HG03139 (cell line): ENCODE measurements around the gene ALOX5AP.
"Not testable (repeated sequence)": the region's sequence is repeated elsewhere in the genome, so short reads cannot be mapped to it uniquely, and the experiment has no call there.

ENCODE experiments used
- ATAC-seq: cut with Tn5 transposase; IDR thresholded peaks from one replicate; pipeline ENCODE4 v1.9.1; 2021; ENCODE audit not compliant: unreplicated experiment

The ALOX5AP gene

DNA sequence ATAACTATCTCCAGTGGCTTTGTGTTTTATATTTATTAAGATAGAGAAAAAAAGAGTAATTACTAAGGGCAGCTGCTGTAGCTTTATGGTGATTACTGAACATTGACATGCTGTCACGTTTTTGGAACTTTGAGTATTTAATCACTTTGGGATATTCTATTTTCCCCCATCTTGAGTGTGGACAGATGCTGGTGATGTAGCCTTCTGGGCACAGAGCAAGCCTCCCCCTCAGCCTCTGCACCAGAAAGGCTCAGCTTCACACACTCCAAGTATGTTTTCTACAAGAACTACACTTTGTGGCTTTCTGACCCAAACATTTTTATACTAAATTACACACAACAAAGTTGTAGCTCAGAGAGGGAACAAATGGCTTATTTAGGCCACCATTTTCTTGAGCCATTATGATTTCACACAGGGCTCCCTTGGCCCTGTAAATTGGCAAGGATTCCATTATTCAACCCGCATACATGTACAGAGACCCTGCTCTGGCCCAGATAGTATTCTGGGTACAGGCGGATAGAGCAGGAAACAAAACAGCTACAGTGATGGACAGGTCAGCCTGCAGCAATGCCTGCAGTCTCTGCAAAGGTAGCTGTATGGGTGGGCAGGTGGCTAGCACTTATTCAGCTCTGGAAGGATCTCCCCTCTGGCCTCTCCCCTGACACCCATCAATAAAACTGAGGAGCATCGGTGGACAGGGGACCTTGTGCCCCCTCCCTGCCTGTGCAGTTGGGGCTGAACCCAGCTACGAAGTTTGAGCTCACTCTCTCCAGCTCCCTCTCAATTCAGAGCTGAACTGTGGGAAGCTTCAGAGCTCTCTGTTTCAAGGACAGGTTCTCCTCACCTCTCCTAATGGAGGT, 1.3 kb downstream of the ALOX5AP start:
- no peak for ATAC-seq

DNA sequence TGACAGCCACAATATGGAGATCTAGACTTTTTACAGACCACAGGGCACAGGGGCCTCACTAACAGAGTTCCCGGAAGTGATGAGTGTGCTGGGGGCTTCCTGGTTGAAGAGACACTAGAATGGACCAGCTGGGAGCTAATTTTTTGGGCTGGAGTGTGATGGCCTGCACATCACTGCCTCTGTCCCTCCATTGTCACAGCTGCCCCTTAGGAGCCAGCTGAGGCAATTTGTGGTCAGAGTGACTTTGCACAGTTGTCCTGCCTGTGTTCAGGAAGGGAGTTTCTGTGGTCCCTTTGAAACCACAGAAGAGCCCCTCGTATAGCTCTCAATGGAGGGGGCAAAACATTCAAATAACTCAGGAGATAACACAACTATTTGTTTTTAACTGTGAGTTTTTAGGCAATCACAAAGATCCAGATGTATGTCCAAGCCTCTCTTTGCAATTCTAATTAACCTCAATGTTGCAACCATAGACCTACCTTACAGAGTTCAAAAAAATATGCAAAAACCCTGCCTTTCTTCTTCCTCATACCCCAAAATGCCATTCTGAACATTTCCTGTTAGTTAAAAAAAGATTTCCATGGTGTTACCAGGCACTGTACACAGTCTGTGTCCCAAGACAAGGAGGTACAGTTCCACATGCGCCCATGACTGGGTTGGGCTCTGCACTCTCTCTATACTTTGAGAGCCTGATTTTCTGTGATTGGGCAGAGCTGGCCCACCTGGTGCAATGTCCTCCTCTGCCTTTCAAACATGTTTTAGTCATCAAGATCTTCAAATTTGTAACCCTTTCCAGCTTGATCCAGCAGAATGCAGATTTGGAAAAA, 2.4 kb downstream of the ALOX5AP start:
- ATAC-seq = no peak

DNA sequence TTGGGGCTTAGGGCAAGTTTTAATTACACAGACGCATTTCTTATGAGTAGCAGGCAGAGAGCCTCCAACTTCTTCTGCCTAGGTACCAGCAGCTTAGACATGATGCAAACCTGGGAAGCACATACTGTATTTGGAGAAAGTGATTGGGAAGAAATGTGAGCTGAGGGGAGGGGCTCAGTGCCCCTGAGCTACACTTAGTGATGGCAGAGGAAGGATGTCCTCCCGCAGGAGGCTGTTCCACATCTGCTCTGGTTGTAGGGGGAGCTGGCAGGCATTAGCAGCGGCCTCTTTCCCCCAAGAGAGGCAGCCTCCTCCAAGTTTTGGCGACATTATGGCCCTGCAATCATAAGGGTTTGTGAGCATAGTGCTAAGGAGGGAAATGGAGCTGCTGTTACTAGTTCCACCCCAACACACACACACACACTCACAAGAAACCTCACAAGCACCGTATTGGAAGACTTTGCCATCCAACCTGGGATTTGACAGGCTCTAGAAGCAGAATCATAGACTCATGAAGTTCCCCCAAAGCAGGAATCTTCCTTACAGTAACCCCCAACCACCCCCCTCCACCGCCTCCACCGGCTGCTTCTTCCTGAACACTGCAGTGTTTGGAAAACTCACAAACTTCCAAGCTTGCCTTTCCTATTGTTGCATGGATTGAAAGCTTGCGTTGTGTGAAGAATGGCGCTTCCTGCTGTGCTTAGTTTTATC, 3.3 kb downstream of the ALOX5AP start:
- no peak for ATAC-seq

DNA sequence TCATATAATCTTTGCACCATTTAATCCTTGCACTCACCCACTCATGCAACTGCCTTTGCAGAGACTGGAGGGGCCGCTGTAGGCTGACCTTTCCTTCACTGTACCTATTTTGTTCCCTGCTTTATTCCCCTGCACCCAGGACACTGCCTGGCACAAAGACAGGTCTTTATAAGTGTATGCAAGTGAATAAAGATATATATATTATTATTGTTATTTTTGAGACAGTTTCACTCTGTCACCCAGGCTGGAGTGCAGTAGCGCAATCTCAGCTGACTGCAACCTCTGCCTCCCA, 3.8 kb downstream of the ALOX5AP start:
- no peak for ATAC-seq

DNA sequence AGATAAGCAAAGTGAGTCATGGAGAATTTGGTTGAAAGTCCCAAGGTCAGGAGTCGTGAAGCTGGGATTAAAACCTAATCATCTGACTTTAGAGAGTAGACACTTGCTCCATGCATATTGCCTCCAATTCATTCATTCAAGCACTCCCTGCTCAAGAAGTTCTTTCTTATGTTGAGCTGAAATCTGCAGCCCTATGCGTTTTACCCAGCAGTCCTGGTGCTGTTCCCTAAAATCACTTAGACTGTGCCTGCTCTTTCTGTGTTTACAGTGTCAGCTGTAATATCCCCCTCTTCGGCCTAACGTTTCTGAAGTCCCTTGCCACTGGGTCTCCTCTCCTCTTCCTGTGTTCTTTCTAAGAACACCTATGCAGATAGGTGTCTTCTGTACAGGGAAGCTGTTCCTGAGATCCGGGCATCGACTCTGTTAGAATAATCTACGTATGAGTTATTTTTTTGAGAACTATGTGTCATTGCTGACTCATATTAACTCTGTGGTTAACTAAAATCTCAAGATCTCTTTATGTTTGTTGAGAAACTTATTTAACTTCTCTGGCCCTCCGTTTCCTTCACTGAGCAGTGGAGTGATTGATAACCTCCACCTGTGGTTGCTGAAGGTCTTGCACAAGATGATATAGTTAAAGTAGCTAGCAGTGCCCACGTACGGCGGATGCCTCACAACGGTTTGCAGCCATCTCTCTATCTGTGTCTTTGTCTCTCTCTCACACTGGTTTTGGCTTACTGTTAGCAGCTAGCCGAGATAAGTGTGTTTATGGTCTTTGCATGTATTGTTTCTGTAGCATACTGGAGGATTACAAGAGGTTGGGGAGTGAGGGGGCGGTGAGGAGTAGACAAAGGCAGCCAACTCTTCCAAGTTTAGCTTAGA, 4.7 kb downstream of the ALOX5AP start:
- ATAC-seq = peak; percentile 33

DNA sequence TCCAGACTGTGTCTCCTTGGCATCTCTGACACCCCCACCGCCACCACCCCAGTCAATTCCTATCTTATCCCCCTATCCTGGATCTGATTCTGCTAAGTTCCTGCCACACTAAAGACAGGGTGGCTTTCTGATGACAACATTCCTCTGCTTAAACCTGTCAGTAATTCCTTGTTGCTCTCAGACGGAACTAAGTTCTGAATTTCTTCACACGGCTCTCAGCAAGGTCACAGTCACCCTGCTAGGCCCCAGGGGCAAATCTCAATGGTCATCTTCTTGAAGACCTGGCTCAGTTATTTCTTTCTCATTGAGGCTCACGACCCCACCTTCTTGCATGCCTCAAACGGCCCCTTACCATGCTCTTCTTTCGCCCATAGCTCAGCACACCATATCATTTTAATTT, 7.6 kb downstream of the ALOX5AP start:
- ATAC-seq = no peak

DNA sequence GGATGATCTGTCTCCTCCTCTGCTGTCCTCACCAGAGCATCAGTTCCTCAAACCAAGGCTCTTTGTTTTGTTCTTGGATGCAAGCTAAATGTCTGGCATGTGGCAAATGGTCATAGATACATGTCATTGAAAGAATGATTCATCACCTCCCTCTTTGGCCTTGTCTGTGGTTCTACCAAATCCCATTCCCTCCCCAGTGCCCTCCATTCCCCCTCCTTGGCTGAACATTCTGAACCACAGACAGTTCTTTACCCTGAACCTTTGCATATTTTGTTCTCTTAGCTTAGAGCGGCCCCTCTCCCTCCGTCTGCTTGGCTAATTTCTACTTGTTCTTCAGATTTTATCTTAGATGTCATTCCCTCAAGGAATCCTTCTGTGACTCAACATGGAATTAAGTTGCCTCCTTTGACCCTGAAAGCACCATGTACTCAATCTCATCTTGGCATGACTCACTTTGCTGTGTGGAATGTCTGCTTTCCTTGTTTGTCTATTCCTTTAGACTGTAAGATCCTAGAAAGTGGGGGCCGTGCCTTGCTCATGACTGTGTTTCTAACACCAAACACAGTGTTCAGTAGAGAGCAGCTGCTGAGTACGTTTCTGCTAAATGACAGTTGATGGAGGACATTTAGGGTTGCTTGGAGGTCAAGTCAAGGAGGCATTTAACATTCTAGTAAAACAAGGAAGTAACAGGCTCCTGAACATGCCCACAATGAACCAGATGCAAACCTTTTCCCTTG, 8.1 kb downstream of the ALOX5AP start:
- ATAC-seq = no peak

DNA sequence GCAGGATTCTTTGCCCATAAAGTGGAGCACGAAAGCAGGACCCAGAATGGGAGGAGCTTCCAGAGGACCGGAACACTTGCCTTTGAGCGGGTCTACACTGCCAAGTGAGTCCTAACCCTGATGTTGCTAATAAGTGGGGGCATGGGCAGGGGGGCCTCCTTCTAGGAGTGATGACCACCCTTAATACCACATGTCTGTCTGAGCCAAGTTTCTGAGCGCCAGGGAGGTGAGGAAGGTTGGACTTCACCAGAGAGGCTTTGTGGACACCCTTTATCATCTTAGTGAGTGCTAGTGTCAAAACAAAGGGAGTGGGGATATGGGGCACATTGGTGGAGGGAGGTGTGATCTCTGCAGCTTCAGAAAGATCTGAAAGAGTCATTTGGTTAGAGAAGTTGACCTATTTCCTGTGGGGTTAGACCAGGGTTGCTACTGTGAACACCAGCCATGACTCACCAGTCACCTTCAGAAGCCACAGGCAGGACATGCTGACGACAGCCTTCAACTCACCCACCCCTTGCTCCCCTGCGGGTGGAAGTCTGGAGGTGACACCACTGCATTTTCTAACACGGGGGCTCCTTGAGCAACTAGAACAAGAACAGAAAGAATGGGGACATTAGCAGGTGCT, 8.8 kb downstream of the ALOX5AP start:
- peak; percentile 93 for ATAC-seq

DNA sequence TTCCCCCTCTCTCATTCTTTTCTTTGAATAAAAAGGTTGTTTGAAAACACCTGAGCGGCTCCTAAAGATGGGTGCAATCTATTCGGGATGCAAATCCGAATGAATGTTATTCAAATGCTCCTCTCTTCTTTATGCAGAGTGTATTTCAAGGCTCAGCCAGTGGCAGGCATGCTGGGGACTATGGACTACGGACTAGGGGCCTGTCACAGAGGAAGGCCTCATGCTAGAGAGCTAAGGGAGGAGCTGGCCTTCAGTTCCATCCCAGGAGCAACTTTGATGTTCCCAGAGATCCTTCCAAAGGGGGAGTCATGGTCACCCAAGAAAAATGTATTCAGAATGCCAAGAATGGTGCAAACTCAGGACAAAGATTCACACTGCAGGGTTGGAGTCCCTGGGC, 9.3 kb downstream of the ALOX5AP start:
- no peak for ATAC-seq

DNA sequence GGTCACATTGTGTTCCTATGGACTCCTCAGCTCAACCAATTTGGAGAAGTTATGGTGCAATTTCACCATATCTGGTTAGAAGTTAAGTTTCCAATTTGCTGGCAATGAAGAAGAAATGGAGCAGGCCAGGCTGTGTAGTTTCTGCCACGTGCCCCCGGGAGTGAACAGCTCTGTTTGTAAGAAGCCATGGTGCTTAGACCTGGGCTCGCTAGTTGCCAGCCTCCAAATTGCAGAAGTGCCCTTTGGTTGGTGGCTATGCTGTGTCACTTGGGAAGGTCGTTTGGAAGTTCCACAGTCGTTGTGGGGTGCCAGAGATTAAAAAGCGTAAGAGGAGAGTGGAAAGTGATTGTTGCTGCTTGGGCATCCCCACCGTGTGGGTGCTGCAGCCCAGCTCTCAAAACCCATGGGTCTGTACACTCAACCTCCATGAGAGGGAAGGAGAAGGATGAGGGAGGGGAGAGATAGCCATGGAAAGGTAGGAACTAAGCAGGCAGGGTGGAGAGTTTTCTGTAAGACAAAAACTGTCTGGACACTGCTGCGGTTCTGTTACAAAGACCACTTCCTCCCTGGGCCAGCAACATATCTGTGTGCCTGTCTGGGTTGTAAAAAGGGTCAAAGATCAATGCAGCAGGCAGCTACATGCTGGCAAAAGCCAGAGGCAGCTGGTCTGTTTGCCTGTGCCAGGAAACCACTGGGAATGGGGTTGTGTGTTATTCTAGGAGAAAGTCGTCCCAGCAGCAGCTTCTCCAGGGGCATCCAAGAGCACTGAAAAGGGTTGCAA, 10.8 kb downstream of the ALOX5AP start:
- ATAC-seq = no peak

DNA sequence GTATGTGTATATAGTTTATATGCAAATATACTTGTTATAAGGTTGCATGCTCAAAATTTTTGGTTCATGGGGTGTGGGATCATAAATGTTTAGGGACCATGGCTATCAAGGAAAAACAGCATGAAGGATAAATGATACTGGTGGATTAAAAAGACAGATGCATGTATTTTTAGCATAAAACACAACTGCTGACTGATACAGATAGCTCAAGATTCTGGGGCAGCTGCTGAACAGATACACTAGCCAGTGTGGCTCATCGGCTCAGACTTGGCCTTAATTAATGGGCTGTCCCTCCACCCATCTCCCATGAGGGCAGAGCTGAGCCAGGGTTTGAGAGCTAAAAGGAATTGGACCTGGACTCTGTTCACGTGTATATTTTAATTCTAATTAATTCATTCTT, 11.4 kb downstream of the ALOX5AP start:
- no peak for ATAC-seq

DNA sequence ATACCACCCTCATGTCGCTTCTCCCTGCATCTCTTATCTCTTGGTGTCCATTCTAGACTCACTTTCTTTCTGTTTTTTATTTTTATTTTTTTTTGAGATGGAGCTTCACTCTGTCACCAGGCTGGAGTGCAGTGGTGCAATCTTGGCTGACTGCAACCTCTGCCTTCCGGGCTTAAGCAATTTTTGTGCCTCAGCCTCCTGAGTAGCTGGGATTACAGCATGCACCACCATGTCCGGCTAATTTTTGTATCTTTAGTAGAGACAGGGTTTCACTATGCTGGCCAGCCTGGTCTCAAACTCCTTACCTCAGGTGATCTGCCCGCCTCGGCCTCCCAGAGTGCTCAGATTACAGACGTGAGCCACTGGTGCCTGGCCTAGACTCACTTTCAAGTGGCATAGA, 12.5 kb downstream of the ALOX5AP start:
- ATAC-seq = not testable (repeated sequence)

DNA sequence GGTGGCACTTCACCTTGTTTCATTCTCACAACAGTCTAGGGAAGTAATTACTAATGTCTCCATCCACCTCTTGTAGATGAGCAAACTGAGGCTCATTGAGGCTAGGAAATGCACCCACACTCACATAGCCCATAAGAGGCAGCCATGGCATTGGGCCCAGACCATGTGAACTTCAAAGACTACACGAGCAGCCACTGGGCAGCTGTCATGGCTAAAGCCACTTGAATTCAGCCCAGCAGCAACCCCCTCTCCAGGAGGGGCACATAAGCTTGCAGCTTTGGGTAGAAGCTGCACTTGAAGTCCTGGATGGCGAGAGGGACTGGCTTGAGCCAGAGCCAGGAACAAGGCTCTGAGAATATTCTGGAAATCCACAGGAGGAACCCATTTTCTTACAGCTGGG, 13.4 kb downstream of the ALOX5AP start:
- ATAC-seq = no peak

DNA sequence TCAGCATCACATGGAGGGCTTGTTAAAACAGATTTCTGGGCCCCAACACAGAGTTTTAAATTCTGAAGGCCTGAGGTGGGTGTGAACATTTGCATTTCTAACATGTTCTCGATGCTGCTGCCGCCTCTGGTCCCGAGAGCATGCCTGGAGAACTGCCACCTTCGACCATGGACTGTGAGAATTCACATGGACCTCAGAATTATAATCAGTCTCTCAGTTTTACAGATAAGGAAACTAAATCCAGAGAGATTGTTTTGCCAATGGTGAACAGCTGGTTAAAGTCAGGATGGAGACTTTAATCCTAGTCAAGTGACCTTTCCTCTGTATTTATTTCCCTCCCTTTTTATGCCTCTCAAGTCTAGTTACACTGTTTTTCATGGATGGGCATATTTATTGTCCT, 14.7 kb downstream of the ALOX5AP start:
- ATAC-seq = no peak

DNA sequence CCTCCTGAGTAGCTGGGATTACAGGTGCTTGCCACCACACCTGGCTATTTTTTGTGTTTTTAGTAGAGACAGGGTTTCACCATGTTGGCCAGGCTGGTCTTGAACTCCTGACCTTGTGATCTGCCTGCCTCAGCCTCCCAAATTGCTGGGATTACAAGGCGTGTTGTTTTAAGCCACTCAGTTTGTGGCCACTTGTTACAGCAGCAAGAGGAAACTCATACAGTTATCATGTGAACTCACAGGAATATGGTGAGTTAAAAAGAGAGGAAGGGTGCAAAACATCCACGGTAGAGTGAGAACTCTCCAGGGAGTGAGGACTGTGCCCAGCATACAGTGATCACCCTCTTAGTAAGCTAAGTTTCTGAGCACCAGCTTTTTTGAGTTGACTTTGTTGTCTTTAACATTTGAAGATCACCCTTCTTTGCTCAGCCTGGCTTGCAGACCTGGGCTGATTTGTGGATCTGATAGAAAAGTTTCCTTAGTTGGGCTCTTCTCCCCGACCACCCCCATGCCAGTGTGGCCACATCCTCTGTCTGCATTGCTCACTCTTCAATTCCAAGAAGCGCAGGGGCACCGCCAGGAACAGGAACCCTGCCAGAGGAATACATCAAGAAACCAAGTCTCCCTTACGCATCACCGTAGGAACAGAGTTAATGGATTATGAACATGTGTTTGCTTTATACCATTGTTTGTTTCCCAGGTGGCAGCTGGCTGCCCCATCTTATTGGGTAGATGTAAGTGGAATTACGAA, 16.0 kb downstream of the ALOX5AP start:
- ATAC-seq = no peak

DNA sequence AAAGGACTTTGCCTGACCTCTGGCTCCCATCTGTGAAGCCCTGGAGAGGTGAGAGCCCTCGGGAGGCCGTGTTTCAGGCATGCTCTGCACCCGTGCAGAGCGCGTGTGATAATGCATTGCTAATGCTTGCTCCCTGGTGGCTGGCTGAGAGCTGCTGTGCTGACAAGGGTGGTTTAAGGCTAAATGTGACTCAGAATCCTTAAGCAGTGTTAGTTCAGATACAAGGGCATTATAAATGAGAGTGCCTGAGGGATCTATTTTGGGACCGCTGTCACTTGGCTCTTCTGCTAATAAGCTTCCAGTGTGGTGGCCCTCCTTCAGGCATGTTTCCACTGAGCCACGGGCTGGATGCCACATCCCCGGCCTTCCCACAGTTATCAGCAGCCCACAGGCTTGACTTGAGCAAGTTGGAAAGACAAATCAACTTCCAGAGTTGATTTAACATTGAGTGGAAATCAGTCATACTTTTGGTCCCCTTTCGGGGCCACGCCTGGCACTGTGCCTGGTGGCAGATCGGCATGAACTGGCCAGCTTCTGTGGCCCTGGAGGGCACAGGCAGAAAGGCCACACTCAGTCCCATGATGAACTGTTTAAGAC, 17.0 kb downstream of the ALOX5AP start:
- no peak for ATAC-seq

DNA sequence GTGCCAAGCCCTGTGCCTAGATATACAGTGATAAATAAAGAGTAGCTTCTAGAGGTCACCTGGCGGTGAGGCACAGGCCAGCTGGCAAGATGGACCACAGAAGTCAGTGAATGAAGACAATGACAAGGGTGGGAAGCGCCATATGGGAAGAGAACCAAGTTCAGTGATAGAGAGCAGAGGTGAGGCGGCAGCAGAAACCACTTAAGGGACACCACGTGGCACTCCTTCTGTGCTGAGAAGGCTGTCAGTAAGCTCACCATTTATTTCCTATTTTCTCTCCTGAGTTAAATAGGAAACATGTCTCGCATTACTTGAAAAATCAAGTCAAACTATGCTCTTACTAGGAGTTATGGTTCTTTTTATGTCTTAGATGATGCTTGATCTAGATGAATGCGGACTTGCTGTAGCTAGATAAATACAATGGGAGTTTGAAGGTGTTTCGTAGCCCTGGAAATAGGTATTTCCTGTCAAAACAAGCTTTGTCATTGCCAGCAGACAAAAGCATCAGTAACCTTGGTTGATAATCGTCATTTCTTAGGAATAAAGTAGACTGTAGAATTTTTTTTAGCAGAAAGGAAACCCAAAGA, 17.8 kb downstream of the ALOX5AP start:
- ATAC-seq = no peak
